Measurements from ENCODE around the gene PLCB1.

DNA sequence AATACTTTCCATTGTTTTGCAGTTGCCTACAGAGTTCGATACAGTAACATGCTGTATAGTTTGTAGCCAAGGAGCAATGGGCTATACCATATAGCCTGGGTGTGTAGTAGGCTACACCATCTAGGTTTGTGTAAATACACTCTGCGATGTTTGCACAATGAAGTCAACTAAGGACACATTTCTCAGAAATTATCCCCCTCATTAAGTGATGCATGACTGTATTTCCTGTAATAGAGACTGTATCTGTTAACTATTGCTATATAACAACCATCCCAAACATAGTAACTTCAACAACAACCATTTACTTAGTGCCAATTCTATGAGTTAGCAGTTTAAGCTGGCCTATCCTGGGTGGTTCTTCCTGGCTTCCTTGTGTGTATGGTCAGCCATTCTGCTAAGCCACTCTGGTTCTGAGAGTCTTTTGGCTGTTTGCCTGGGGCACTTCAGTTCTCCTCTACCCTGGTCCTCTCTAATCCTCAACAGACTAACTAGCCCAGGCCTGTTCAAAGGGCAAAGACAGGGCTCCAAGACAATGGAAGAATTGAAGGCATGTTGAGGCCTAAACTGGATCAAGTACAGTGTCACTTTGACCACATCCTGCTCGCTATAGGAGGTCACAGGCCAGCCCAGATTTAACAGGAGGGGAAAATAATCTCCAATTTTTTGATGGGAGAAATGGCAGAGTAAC lies 124.0 kb downstream of the PLCB1 start:
- TF ChIP-seq GATA3 (IDR thresholded peaks at IDR 0.05; ENCODE audit: low read depth, low read length) (no peak), GATA2 (IDR thresholded peaks at IDR 0.05; ENCODE audit: low read depth, low read length) (no peak)
